HEK293T (cell line): ENCODE measurements around the gene MTCP1.
A peak's percentile ranks its signal among the peaks of the same experiment; 100 is the strongest.

ENCODE experiments used
- CTCF ChIA-PET: fragments of 350-600 bp; formaldehyde crosslinking; extraction: SDS; loops from one replicate; lab custom pipeline; 2021; ENCODE audit warnings: antibody characterized with exemption, inconsistent platforms; lab: Yijun Ruan, JAX
- POLR2A ChIA-PET: fragments of 350-600 bp; formaldehyde crosslinking; extraction: SDS; loops from one replicate; lab custom pipeline; 2020; ENCODE audit warnings: antibody characterized with exemption, inconsistent platforms; lab: Yijun Ruan, JAX
- DNase-seq: peaks from one replicate; pipeline ENCODE4 v3.0.0; 2012; ENCODE audit warnings: mixed read lengths; ENCODE audit errors: extremely low spot score
- ARNT ChIP-seq: fragments of 450-650 bp; IDR thresholded peaks from 2 replicates; pipeline ENCODE4 v1.6.1; 2017; ENCODE audit warnings: mild to moderate bottlenecking
- BHLHE40 ChIP-seq: fragments of 450-650 bp; IDR thresholded peaks from 2 replicates; pipeline ENCODE4 v1.6.1; 2016; ENCODE audit warnings: mild to moderate bottlenecking, moderate library complexity, borderline replicate concordance
- CTBP1 ChIP-seq: fragments of 450-650 bp; IDR thresholded peaks from 2 replicates; pipeline ENCODE4 v1.6.1; 2016; ENCODE audit warnings: borderline replicate concordance
- ELF4 ChIP-seq: fragments of 450-650 bp; IDR thresholded peaks from 2 replicates; pipeline ENCODE4 v1.6.1; 2017; ENCODE audit warnings: antibody characterized with exemption
- FOXA1 ChIP-seq: fragments of 450-650 bp; IDR thresholded peaks from 2 replicates; pipeline ENCODE4 v1.6.1; 2016; ENCODE audit warnings: mild to moderate bottlenecking
- FOXK2 ChIP-seq: fragments of 450-650 bp; IDR thresholded peaks from 2 replicates; pipeline ENCODE4 v1.6.1; 2016; ENCODE audit warnings: mild to moderate bottlenecking
- FOXM1 ChIP-seq: fragments of 450-650 bp; IDR thresholded peaks from 2 replicates; pipeline ENCODE4 v1.6.1; 2017; ENCODE audit warnings: mild to moderate bottlenecking, borderline replicate concordance
- HDGF ChIP-seq: fragments of 450-650 bp; IDR thresholded peaks from 2 replicates; pipeline ENCODE4 v1.6.1; 2017; ENCODE audit warnings: antibody characterized with exemption, borderline replicate concordance
- L3MBTL2 ChIP-seq: fragments of 450-650 bp; conservative IDR thresholded peaks from 2 replicates; pipeline ENCODE4 v1.6.1; 2016; ENCODE audit warnings: mild to moderate bottlenecking
- LEF1 ChIP-seq: fragments of 450-650 bp; IDR thresholded peaks from 2 replicates; pipeline ENCODE4 v1.6.1; 2017; ENCODE audit warnings: mild to moderate bottlenecking, borderline replicate concordance
- NFRKB ChIP-seq: fragments of 450-650 bp; IDR thresholded peaks from 2 replicates; pipeline ENCODE4 v1.6.1; 2016; ENCODE audit warnings: mild to moderate bottlenecking, moderate library complexity
- SP1 ChIP-seq: fragments of 450-650 bp; IDR thresholded peaks from 2 replicates; pipeline ENCODE4 v1.6.1; 2017
- SUZ12 ChIP-seq: fragments of 450-650 bp; IDR thresholded peaks from 2 replicates; pipeline ENCODE4 v1.6.1; 2016; ENCODE audit warnings: mild to moderate bottlenecking
- TARDBP ChIP-seq: fragments of 450-650 bp; IDR thresholded peaks from 2 replicates; pipeline ENCODE4 v1.6.1; 2016
- ZNF384 ChIP-seq: fragments of 450-650 bp; IDR thresholded peaks from 2 replicates; pipeline ENCODE4 v1.6.1; 2016
- TF ChIP-seq, protein P1 (sequence below): fragments of 450-650 bp; IDR thresholded peaks from 2 replicates; pipeline ENCODE4 v1.6.1; 2016

The MTCP1 gene

DNA sequence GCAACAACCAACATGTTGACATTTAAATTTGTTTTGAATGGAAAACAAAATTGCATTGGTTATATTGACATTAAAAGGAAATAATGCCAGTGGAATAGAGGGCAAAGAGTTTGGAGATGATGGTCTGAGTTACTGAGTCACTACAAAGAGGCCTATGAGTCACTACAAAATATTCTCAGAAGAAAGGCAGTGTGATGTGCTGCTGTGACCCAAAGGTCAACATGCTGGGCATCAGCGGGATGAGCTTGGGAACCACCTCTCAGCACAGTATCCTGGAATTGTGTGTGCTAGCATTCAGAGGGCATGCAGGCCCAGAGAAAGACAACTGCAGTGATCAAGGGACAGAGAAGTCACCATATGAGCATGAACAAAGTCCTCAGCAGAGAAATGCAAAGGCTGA is 2.8 kb downstream of the MTCP1 start:
- no peak for DNase-seq
- TF ChIP-seq FOXK2: no peak
- TF ChIP-seq SUZ12: no peak
- no peak for TF ChIP-seq CTBP1
- no peak for TF ChIP-seq TARDBP
- TF ChIP-seq, protein P1, sequence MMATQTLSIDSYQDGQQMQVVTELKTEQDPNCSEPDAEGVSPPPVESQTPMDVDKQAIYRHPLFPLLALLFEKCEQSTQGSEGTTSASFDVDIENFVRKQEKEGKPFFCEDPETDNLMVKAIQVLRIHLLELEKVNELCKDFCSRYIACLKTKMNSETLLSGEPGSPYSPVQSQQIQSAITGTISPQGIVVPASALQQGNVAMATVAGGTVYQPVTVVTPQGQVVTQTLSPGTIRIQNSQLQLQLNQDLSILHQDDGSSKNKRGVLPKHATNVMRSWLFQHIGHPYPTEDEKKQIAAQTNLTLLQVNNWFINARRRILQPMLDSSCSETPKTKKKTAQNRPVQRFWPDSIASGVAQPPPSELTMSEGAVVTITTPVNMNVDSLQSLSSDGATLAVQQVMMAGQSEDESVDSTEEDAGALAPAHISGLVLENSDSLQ: no peak
- TF ChIP-seq FOXA1: no peak
- no peak for TF ChIP-seq HDGF
- ChIA-PET CTCF (no interaction called here), POLR2A (no interaction called here)

DNA sequence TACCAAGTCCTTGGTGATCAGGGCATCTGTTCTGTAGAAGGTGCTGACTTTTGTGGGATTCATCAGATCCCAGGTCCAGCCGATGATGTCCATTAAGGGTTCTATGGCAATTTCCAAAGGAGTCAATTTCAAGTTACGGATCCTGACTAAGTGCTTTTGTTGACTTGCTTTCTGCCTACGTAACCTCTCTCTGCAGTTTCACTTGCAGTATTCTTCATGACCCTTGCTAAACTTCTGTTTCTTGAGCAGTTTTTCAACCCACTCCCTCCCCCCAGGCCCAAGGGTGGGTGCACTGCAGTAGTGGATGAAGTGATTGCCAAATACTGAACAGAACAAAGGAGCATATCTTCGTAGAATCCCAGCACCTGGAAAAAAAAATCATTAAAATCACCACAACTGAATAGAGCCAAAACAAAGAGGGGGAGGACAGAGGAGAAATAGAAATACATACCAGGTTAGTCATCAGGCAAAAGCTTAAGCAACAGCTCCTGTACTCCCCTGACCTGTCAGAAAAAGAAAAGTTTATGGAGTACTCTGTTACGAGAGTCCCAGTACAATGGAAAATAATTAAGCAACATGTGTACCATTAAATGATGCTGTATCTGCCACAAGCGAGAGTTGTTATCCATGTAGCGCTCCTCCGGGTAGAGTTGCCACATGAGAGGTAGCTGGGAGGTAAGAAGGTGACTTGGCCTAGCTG is 5.8 kb downstream of the MTCP1 start:
- no peak for DNase-seq
- TF ChIP-seq ARNT (no peak), HDGF (no peak), FOXM1 (no peak), ZNF384 (no peak), FOXK2 (no peak), BHLHE40 (no peak), NFRKB (no peak), LEF1 (no peak), TARDBP (no peak), ELF4 (no peak), L3MBTL2 (no peak), SUZ12 (no peak), FOXA1 (no peak), SP1 (no peak), CTBP1 (no peak)
- TF ChIP-seq, protein P1: no peak
- ChIA-PET POLR2A (no interaction called here), CTCF (no interaction called here)

DNA sequence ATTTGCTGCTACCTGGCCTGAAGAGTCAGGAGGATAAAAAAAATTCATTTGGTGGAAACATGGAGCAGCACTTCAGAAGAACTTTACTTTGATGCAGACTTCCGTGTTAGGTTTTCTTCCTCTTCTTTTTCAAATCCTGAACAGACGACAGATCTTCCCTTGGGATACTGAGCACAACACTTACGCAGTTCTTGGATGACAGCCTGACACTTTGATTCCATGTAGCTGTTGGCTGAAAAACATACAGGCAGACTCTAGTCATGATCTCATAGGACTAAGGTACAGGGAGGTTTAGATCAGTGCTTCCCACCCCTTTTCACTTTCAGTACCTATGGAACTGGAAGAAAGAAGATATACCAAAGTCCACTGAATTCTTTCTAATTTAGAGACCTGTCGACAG is 9.2 kb downstream of the MTCP1 start:
- DNase-seq: no peak
- TF ChIP-seq ZNF384 (no peak), TARDBP (no peak), LEF1 (no peak), NFRKB (no peak), HDGF (no peak), ELF4 (no peak), SUZ12 (no peak), CTBP1 (no peak)
- ChIA-PET CTCF (no interaction called here), POLR2A (no interaction called here)

DNA sequence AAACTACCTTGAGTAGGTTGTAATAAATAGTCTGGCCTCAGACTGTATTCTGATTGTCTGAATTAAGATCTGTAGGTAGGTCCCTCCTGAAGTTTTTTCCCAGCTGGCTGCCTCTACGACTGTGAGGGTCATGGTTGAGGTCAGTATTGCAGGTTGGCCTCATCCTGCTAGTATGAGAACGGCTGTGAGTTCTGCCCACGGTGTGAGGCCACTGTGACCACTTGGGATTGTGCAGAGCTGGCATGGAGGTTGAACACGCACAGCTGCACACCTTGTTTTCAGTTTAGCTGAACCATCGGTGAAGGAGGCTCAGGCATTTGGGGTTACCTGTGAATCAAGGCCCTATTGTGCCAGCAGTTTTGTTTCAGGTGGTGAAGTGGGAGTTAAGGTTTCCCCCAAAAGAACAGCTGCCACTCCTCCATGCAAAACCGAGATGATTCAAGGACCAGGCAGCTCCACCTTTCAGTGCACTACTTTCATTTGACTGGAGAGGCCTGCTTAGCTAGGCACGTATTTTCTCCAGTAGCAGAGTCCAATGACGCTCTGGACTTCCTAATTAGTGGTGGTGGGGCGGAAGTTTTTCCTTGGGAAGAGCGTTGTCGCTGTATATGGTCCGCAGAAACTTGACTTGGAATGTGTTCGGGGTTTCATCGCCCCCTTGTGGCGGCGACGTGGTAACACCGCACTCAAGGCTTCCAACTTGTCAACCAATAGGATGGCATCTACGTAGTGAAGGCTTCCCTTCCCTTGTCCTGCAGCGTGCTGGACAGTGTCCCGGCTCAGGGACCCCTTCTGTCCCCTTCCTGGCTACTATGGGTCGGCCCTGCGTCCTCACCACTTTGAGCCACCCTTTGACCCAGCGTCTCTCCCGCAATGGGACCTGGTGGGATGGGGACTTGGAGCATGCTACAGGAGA is 13.8 kb downstream of the MTCP1 start:
- TF ChIP-seq LEF1: no peak
- CTCF ChIA-PET: interaction anchor here (0.7 to 1.6 kb wide), 8 partner anchors 9 to 139 kb away, joined by 3 to 7 read pairs (median 4); no protein-coding TSS in a partner anchor
- POLR2A ChIA-PET: no interaction called here
- peak; percentile 79 for DNase-seq

DNA sequence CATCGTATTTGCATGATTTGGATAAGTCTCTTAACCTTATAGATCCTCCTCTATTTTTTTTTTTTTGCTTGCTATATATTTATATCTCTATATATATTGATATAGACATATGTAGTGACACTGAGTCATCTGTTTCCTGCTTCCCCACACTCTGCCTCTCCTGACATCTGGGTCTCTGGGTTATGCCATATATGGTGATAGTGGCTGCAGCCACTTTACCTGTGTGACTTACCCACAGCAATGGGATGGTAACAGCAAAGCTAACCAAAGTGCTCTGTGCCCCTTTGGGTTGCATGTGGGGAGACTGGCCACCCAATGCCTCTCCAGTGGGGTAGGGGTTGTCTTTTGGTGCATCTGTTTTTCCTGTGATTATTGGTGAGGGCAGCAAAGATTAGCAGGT is 14.5 kb downstream of the MTCP1 start:
- POLR2A ChIA-PET: no interaction called here
- TF ChIP-seq ARNT (no peak), SP1 (no peak), FOXM1 (no peak), CTBP1 (no peak), ZNF384 (no peak), NFRKB (no peak), TARDBP (no peak), HDGF (no peak), ELF4 (no peak), LEF1 (no peak), FOXK2 (no peak), FOXA1 (no peak), BHLHE40 (no peak), SUZ12 (no peak), L3MBTL2 (no peak)
- TF ChIP-seq, protein P1: no peak
- CTCF ChIA-PET: interaction anchor here (0.8 to 1.6 kb wide), 6 partner anchors 8 to 139 kb away, joined by 3 to 7 read pairs (median 4); no protein-coding TSS in a partner anchor
- no peak for DNase-seq

DNA sequence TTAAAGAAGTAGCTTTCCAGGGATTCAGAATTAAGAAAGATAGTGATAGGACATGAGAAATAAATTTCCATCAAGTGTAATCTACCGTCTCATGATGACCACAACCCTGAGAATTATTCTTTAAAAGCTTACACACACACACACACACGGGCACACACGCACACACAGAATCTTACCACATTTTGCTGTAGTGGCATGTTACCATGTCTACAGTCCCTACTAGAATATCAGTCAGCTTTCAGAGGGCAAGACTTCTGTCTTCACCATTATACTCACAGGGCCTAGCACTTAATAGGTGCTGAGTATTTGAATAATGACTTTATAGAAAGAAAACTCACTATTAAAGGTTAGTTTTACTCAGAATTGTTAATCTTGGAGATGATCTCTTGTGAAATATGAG is 15.4 kb downstream of the MTCP1 start:
- ChIA-PET POLR2A (no interaction called here), CTCF (interaction anchor here (1.0 kb wide), 1 partner anchor 138 kb away, joined by 3 read pairs; no protein-coding TSS in a partner anchor)
- no peak for TF ChIP-seq ELF4
- TF ChIP-seq ZNF384: no peak
- TF ChIP-seq ARNT: no peak
- TF ChIP-seq LEF1: no peak
- no peak for TF ChIP-seq SUZ12
- TF ChIP-seq TARDBP: no peak
- TF ChIP-seq CTBP1: no peak
- no peak for TF ChIP-seq BHLHE40
- no peak for TF ChIP-seq HDGF
- no peak for TF ChIP-seq FOXM1
- TF ChIP-seq, protein P1: no peak
- TF ChIP-seq FOXK2: no peak
- no peak for TF ChIP-seq SP1
- TF ChIP-seq FOXA1: no peak
- TF ChIP-seq NFRKB: no peak
- no peak for TF ChIP-seq L3MBTL2
- DNase-seq: no peak
